Tibial nerve (tissue), 4 donors: ENCODE results near the gene FBF1.

Experiments
- EP300 ChIP-seq, 2 donors: sonication (generic); formaldehyde crosslinking; IDR thresholded peaks; one replicate each; pipeline ENCODE4 v1.6.1; 2017; ENCODE audit warnings: antibody characterized with exemption in 2 of 2, mild to moderate bottlenecking in 1 of 2
- POLR2A ChIP-seq, 2 donors: fragments of 450-650 bp; IDR thresholded peaks; one replicate each; pipeline ENCODE4 v1.6.1; 2017; ENCODE audit warnings: antibody characterized with exemption in 2 of 2, mild to moderate bottlenecking in 2 of 2, moderate library complexity in 2 of 2
- TF ChIP-seq, protein P1 (sequence below), 5 experiments: fragments of 200-600 bp in 3 of 5; fragments of 450-650 bp in 2 of 5; sonication (generic) in 3 of 5; IDR thresholded peaks; one replicate each; pipeline ENCODE4 v1.5.1; 2016 to 2019; ENCODE audit warnings: antibody characterized with exemption in 5 of 5, mild to moderate bottlenecking in 3 of 5, moderate library complexity in 2 of 5

DNA sequence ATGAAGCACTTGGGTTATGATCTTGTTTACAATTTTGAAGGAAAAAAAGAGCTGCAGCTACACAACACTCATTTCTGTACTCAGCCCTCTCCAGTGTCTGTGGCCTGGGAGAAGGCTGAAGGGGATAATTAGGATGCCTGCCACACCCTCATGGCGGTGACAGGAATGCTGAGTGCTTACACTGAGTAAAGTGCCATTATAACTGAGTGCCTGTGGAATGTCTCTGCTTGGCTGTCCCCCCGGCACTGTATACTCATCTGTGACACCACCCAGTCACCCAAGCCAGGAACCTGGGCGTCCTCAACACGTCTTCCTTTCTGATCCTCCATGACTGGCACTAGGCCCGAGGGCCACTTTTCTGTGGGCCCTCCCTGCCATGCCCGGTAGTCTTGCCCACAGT is 32.6 kb downstream of the FBF1 start:
- TF ChIP-seq, protein P1, sequence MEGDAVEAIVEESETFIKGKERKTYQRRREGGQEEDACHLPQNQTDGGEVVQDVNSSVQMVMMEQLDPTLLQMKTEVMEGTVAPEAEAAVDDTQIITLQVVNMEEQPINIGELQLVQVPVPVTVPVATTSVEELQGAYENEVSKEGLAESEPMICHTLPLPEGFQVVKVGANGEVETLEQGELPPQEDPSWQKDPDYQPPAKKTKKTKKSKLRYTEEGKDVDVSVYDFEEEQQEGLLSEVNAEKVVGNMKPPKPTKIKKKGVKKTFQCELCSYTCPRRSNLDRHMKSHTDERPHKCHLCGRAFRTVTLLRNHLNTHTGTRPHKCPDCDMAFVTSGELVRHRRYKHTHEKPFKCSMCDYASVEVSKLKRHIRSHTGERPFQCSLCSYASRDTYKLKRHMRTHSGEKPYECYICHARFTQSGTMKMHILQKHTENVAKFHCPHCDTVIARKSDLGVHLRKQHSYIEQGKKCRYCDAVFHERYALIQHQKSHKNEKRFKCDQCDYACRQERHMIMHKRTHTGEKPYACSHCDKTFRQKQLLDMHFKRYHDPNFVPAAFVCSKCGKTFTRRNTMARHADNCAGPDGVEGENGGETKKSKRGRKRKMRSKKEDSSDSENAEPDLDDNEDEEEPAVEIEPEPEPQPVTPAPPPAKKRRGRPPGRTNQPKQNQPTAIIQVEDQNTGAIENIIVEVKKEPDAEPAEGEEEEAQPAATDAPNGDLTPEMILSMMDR (IDR thresholded peaks at IDR 0.05) = no peak
- TF ChIP-seq POLR2A (IDR thresholded peaks at IDR 0.05) = no peak
- TF ChIP-seq EP300 (IDR thresholded peaks at IDR 0.05) = no peak
